SKM-1 treated with dmso at 0.1 percent for 144 hours (cell line): ENCODE results near the gene TUBB.
"Not testable (repeated sequence)": the region's sequence is repeated elsewhere in the genome, so short reads cannot be mapped to it uniquely, and the experiment has no call there.

Experiments
- DNase-seq: peaks from one replicate; lab custom pipeline; 2025; ENCODE audit not compliant: unreplicated experiment; lab: John Stamatoyannopoulos, UW

The TUBB gene

GRCh38 chr6:30738532-30738931, 18.4 kb downstream of the TUBB start:
- no peak for DNase-seq

- DNase-seq = no peak
These were observed 20.4 kb downstream of the TUBB start for GRCh38 chr6:30740540-30740870.

- DNase-seq = no peak
These were observed 21.1 kb downstream of the TUBB start for GRCh38 chr6:30741063-30741779.

- no peak for DNase-seq
These were observed 21.7 kb downstream of the TUBB start for GRCh38 chr6:30741789-30742315.

GRCh38 chr6:30742316-30743098, 22.4 kb downstream of the TUBB start, which contains the start of gene FLOT1:
Gene FLOT1 (minus strand): TSS chr6:30742687. CDS start chr6:30742189, 498 bp downstream.
- peak; percentile 97 for DNase-seq

GRCh38 chr6:30743099-30744053, 23.2 kb downstream of the TUBB start:
- no peak for DNase-seq

GRCh38 chr6:30744054-30744805, 24.1 kb downstream of the TUBB start, which contains the start of gene IER3:
Gene IER3 (minus strand): TSS chr6:30744547. CDS start chr6:30744518, 29 bp downstream.
- DNase-seq = peak; percentile 39

GRCh38 chr6:30747300-30747687, 27.1 kb downstream of the TUBB start:
- DNase-seq = no peak

GRCh38 chr6:30747902-30748769, 28.0 kb downstream of the TUBB start:
- no peak for DNase-seq

- no peak for DNase-seq
These were observed 28.8 kb downstream of the TUBB start for GRCh38 chr6:30748851-30749540.

- DNase-seq = no peak
These were observed 29.6 kb downstream of the TUBB start for GRCh38 chr6:30749554-30750378.

- no peak for DNase-seq
These were observed 30.2 kb downstream of the TUBB start for GRCh38 chr6:30750379-30750668.

- DNase-seq = peak; percentile 35
These were observed 32.2 kb downstream of the TUBB start for GRCh38 chr6:30752157-30752927.

- DNase-seq = no peak
These were observed 34.5 kb downstream of the TUBB start for GRCh38 chr6:30754631-30755030.

GRCh38 chr6:30756405-30757003, 36.4 kb downstream of the TUBB start:
- not testable (repeated sequence) for DNase-seq

- no peak for DNase-seq
These were observed 37.2 kb downstream of the TUBB start for GRCh38 chr6:30757261-30757904.
